GM12891 (cell line): Measurements from ENCODE around the gene PAIP2.

Experiments used
- POLR2A ChIP-seq: IDR thresholded peaks from 2 replicates; pipeline ENCODE4 v1.6.1; 2011; ENCODE audit warnings: low read depth, low read length, control low read depth
- POLR2AphosphoS5 ChIP-seq: IDR thresholded peaks from 2 replicates; pipeline ENCODE4 v1.6.1; 2011; ENCODE audit warnings: low read depth, low read length, control low read depth
- POU2F2 ChIP-seq: IDR thresholded peaks from 2 replicates; pipeline ENCODE4 v1.6.1; 2011; ENCODE audit warnings: low read depth, mild to moderate bottlenecking, control low read depth, low read length, moderate library complexity
- SPI1 ChIP-seq: IDR thresholded peaks from 2 replicates; pipeline ENCODE4 v1.6.1; 2011; ENCODE audit warnings: low read depth, low read length, control low read depth
- TAF1 ChIP-seq: IDR thresholded peaks from 2 replicates; pipeline ENCODE4 v1.6.1; 2011; ENCODE audit warnings: low read depth, low read length, control low read depth

GRCh38 chr5:139403418-139403786 lies 61.7 kb downstream of the PAIP2 start:
- TF ChIP-seq POLR2A, result no peak
- TF ChIP-seq SPI1, result no peak
- TF ChIP-seq POLR2AphosphoS5, result no peak
- TF ChIP-seq TAF1, result no peak
- no peak for TF ChIP-seq POU2F2
